Measurements from ENCODE around the gene UNC93B1.

UNC93B1 gene

DNA sequence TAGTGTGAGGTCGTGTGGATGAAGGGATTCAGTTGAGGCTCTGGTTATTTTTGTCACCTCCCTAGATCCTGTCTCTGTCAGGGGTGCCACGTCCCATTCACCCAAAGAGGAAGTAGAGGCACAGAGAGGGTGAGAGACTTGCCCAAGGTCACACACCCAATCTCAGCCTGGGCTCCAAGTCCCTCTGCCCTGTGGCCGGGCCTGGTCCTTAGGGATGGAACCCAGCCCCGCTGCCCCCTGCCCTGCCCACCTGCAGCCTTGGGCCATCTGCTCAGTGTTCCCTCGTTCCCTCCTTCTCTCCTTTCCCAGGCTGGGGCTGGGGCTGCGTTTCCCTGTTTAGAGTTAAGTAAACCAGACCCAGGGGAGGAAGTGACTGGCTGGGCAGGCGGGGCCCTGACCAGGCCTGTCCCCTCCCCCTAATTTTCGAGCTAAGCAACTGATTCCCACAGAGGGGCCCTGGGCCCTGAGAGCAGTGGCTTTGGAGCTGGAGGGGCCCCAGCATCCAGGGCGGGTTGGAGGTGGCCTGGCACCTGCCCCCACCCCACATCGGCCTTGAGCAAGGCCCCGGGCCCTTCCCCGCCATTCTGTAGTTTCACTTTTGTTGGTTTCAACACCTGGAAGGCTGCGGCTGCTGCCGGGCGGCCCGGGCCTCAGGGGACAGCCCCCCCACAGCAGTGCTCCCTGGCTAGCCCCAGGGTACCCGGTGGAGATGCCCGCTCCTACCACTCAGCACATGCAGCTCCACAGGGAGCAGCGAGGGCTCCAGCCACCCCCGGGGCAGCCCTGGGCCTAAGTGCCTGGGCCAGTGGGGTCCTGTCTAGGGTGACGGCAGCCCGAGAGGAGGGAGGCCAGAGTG, 36.4 kb upstream of the UNC93B1 start:
- no peak for DNase-seq (ENCODE audit: low read depth, low spot score)

DNA sequence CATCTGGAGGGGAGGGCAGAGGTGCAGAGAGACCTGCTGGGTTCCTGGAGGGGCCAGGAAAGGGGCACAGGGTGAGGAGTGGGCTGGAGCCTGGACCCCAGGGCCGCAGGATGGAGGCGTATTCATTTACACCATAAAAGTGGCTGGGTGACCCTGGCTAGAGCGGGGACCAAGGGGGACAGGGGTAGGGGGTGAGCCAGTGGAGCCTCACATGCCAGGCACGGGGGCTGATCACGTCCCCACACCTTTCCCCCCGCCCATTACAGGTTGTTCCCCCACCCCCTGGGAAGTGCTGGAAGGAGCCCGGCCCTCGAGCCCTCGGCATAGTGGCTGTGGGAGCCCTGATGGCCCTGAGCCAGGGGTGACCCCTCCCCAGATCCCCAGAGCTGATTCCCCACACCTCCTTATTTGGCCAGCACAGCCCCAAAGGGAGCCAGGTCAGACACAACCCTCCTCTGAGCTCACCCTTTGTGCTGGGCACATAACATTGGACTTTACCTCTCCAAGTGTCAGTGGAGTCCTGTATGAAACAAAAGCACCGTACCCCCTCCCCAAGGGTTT, 35.7 kb upstream of the UNC93B1 start:
- no peak for DNase-seq (ENCODE audit: low read depth, low spot score)

DNA sequence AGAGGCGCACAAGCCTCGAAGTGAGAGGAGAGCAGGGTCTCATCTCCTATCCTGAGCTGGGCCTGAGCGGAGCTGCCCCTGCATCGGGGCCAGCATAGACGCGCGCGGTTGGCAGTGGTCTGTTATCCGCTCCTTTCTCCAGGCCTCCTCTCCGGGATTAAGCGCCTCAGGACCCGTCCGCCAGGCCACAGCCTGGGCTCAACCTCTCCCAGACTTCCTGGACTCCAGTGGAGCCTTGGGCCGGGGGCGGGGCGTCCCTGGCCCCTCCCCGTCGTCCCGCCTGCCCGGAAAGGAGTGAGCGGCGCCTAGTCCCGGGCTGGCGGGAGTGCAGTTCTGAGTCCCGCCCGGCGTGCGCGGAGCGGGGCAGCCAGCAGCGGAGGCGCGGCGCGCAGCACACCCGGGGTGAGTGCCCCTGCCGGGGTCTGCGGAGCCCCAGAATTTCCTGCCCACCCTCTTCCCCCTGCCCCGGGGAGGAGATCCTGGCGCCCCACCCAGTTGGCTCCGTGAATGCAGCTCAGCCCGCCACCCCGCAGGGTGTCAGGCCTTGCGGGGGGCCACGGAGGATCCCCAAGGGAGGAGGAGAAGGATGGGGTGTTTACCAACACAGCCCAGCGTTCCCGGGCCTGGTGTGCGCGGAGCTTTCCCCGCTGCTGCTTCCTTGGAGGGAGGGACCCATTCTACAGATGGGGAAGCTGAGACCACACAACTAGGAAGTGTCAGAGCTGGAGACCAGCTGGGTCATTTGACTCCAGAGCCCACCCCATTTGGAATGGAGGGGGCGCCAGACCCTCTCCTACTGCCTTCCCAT, 35.0 kb upstream of the UNC93B1 start, which contains the start of gene TCIRG1:
TSS of gene TCIRG1 (plus strand) at position 308 of the 808 bp plus-strand sequence. CDS start 2,247 bp downstream, outside the sequence.
- no peak for DNase-seq (ENCODE audit: low read depth, low spot score)

DNA sequence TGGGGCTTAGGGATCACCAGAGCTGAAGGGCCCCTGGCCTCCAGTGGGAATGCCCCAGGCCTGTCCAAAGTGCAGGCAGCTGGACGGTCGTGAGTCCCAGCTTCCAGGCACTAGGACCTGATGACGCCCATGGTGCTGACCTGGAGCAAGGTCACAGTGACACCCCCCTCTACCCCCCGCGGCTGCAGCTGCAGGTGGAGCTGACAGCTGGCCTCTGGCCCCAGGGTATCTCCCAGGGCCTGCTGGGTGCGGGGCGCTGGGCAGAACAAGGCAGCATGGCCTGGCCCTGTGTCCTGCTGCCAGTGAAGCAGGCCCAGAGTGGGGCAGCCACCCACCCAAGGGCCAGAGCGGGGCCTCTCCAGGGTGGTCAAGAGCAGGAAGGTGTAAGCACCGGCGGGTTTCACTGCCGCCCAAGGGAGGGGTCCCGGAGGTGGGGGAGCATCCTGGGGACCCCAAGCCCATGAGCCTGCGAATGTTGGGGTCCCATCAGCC, 34.4 kb upstream of the UNC93B1 start:
- DNase-seq (ENCODE audit: low read depth, low spot score), result no peak

DNA sequence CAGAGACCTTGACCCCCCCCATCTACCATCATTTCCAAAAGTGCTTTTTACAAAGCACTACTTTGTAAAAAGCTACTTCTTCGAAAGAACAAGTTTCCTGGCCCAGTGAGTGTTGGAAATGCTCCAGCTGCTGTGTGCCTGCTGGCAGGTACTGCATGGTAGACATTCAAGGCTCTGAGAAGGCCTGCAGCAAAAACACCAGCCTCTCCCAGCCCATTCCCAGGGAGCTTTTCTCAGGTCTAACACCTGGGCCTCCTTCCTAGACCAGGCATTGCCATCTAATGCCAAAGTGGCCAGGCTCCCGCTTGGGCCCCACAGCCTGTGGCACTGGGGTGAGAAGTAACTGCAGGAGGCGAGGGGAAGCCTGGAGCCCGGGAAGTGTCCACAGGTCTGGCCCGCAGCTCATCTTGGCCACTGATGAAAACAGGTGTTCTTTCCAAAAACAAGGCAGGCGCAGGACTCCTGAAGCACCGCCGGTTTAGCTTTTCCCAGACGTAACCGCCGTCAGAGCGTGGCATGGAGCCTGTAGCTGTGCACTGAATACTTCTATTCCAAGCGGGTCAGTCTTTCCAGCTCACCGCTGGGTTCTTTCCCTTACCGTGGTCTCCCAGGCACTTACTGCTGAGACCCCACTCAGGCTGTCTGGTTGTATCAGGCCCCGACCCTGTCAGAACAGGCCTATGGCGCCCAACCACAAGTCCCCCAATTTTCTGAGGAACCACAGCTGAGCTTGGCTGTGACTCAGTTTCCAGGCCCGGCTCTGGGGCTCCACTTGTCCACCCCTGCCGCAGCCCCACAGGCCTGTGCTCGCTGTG, 33.7 kb upstream of the UNC93B1 start:
- DNase-seq (ENCODE audit: low read depth, low spot score), result no peak

DNA sequence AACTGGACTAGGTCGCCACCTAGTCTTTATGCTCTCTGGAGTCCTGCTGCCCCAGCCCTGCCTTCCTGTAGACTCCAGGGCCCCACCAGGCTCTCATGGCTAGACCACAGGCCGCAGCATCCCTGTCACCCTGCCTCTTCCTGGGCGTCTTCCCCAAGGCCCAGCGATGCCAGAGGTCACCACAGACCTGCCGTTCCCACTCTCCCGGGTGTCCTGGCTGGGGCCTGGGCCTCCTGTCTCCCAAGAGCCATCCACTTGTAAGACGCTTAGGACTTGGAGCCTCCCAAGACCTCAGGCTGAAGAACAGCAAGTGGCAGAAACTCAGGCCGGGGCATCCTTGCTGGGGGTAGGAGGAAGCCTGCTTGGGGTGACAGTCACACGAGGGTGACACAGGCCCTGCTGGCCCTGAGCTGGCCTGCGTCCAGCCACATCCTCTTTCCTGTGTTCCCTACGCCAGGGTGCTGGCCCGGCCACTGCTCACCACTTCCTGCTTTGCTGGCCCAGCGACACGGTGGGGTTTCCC, 32.9 kb upstream of the UNC93B1 start:
- DNase-seq (ENCODE audit: low read depth, low spot score), result no peak

DNA sequence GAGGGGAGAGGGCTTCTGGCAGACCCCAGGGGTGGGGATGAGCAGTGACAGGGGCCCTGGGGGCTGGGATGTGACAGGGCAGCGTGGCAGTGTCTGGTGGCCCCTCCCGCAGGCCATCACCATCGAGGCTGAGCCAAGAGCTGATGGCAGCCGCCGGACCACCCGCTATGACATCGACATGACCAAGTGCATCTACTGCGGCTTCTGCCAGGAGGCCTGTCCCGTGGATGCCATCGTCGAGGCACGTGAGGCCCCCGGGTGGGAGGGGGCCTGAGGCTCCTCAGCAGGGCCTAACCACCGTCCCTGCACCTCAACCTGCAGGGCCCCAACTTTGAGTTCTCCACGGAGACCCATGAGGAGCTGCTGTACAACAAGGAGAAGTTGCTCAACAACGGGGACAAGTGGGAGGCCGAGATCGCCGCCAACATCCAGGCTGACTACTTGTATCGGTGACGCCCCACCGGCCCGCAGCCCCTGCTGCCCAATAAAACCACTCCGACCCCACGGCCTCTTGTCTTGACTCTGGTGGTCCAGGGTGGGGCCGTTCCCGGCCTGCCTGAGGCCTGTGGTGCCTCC, 32.3 kb upstream of the UNC93B1 start:
- DNase-seq (ENCODE audit: low read depth, low spot score), result no peak

DNA sequence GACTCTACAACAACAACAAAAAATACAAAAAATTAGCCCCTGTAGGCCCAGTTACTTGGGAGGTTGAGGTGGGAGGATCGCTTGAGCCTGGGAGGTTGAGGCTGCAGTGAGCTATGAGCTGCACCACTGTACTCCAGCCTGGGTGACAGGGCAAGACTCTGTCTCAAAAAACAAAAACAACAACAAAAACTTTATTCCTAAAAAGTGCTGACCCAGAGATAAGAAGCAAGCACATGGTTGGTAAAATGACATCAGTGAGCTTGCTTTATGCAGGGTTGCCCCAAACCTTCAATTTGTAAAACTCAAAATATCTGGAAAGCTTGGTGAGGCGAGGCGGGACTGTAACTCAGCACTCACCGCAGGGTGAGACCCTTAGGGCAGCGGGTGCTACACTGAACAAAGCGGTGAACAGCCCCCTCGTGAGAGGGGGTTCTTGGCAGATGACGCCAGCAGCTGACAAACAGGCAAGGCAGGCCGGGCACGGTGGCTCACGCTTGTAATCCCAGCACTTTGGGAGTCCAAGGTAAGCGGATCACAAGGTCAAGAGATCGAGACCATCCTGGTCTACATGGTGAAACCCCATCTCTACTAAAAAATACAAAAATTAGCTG, 31.5 kb upstream of the UNC93B1 start:
- no peak for DNase-seq (ENCODE audit: low read depth, low spot score)

DNA sequence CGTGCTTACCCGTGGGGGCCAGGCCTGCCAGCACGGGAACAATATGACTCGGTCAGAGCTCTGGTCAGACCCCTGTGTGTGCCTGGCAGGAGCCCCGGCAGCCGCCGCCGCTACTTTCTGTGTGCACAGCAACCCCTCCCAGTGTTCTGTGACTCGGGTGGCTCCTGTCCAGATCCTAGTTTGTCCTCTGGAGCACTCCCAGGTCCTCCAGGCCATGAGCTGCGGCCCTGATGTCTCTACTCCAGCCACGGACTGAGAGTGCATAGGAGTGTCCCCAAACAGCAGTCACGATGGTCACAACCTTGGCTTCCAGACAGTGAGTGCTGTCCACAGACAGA, 29.8 kb upstream of the UNC93B1 start:
- no peak for DNase-seq (ENCODE audit: low read depth, low spot score)

DNA sequence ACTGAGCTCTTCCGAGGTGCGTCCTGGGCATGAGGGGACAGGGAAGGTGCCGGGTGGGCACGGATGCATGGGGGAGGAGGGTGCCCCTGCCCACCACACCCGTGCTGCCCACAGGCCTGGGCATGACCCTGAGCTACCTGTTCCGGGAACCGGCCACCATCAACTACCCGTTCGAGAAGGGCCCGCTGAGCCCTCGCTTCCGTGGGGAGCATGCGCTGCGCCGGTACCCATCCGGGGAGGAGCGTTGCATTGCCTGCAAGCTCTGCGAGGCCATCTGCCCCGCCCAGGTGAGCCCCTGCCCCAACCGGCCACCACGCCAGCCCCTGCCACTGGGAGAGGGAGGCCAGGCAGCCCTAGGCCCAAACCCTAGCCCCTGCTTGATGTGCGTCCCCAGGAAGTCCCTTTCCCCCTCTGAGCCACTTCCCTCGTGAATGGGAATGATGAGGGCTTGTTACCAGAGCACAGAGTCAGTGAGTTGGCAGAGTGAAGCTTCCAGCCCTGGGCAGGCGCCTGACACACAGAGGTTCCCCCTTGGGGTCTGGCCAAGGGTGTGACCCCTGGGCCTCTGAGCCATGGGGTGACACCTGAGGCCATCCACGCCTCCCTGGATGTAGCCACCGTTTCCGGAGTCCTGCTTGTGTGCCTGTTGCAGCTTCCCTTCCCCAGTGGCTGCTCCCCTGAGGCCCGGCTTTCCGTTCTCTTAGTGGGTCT, 29.3 kb upstream of the UNC93B1 start:
- no peak for DNase-seq (ENCODE audit: low read depth, low spot score)

DNA sequence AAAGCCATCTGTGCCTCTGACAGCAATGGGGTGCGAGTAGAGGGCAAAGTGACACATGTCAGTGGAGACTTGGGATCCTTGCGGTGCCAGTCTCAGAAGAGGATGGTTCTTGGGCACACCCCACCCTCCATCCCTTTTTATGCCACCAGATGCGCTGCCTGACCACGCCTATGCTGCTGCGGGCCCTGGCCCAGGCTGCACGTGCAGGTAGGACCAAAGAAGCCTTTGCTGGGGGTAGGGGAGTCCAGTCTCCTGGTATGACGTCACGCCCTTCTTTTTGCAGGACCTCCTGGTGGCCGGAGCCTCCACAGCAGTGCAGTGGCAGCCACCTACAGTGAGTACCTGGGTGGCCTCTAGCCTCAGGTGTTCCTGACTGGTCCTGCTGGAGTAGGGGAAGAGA, 28.1 kb upstream of the UNC93B1 start:
- DNase-seq (ENCODE audit: low read depth, low spot score), result no peak

DNA sequence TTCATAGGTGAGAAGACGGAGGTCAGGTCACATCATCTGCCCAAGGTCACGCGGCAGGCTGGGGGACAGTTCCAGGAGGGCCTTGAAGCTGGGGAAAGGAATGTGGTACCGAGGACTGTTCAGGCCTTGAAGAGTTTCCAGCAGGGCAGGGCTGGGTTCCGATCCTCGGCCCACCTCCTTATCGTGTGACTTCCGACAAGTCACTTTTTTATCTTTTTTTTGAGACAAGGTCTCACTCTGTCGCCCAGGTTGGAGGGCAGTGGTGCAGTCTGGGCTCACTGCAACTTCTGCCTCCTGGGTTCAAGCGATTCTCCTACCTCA, 27.2 kb upstream of the UNC93B1 start:
- DNase-seq (ENCODE audit: low read depth, low spot score), result no peak

DNA sequence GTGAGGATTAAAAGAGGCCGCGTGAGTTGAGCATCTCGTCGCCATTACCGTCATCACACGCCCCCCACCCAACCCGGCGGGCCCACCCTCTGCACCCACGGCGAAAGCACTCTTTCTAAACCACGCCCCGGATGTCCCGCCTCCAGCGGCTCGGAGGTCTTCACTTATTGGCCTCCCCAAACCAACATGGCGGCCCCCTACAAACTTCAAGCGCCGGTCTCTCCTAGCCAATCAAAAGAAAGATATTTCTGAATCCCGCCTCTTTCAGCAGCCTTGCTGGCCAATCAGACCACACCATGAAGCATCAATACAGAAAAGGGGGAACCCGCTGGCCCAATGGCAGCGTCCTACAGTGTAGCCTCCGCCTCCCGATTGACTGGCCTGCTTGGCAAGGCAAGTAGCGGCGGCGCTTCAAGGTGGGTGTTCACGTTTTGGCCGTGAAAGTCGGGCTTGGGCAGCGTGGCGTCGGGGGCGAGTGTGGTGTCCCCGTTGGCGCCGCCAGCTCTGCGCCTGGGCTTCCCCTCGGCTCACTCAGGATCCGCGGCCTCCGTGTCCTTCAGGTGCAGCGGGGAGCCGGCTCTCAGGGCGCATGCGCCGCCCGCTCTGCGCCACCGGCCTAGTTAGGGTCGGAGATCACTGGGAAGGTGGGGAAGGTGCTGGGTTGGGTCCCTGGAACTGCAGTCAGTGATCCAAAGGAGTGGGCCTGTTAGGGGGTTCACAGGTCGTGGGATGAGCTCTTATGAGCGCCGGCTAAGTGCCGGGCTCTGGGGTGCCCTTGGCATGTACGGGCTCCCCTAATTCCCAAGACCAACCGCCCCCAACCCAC, 26.6 kb upstream of the UNC93B1 start, which contains the start of gene NDUFS8:
TSS of gene NDUFS8 (plus strand) at position 364 of the 826 bp plus-strand sequence. CDS start 1,471 bp downstream, outside the sequence.
- DNase-seq (ENCODE audit: low read depth, low spot score), result peak; percentile 91

DNA sequence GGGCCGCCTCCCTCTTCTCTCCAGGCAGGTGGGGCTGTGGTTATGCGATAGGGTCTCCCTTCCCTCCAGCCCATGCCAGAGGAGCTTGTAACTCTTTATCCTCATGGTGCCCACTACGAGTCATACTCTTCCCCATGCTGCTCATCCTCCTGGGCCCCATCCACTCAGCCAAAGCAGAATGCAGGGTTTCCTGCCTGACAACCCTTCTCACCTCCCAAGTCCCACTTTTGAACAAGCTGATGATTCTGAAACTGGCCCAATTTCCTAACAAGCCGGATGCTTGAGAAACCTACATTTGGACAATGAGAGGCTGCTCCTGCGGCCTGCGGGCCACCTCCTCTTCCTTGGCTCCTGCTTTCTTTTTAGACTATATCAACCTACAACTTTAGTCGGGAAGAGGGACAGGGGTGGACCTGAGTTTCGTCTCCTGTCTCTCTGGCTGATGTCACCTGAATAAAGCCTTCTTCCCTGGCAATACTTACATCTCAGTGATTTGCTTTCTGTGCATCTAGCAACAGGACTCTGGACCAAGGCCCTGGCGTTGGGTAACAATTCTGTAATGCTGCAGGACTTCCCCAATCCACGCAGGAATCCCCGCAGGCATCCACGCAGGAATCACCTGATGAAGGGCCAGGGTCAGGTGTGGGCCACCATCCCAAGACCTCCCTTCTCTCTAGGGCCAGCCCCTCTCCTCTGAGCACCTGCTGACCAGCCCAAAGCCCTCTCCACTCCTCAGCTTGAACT, 25.1 kb upstream of the UNC93B1 start:
- no peak for DNase-seq (ENCODE audit: low read depth, low spot score)

DNA sequence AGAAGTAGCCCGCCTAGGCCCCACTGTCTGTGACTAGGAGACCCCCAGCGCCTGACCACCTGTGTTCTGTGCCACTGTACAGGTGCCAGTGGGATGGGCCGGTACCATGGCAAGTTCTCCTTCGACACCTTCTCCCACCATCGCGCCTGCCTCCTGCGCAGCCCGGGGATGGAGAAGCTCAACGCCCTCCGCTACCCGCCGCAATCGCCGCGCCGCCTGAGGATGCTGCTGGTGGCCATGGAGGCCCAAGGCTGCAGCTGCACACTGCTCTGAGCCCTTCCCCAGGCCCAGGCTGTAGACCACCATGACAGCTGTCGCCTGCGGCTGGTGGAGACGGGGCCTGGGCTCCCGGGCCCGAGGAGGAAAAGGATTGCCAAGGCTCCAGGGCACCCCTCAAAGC, 23.8 kb upstream of the UNC93B1 start:
- no peak for DNase-seq (ENCODE audit: low read depth, low spot score)

DNA sequence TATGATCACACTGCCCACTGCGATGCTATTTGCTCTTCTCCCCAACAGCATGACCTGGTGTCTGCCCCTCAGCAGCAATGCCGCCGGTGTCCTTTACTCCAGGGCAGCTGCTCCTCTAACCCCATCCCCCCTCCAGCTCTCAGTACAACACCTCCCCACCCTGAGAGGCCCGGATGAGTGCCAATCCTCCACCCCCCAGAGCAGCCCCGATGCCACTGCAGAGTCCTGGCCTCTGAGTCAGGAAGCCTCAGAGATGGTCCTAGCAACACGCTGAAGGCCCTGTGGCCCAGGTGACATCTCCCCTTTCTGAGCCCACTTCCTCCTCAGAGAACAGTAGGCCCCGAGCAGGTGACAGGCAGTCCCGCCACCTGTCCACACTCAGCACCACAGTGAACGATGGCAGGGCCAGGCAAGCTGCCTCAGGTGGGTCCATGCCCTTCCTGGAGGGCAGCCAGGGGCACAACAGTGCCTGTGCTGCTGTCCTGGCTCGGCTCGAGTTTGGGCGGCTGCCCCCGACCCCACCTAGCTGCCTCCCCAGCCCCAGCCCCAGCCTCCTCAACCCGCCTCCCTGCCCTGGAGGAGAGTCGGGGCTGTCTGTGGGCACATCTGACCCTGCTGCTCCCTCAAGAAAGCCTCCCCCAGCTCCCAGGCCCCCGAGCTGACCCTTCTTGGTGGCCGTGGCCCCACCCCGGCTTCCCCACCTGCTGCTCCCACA, 22.7 kb upstream of the UNC93B1 start:
- no peak for DNase-seq (ENCODE audit: low read depth, low spot score)

DNA sequence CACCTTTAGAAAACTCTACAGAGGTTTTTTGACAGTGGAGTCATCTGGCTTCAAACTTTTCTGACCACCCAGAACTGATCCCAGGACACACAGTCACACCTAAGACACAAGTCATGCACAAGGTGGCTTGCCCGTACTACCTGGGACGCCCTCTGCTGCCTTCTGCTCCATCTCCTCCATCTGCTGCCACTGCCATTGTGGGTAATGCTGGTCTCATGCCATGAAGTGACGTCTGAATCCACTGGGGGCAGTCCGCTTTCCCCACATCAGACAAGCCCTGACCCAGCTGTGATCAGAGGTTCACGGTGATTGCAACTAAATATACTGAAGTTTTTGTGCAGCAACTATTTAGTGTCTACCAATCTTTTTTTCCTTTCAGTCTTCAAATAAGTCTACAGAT, 21.1 kb upstream of the UNC93B1 start:
- DNase-seq (ENCODE audit: low read depth, low spot score), result no peak

DNA sequence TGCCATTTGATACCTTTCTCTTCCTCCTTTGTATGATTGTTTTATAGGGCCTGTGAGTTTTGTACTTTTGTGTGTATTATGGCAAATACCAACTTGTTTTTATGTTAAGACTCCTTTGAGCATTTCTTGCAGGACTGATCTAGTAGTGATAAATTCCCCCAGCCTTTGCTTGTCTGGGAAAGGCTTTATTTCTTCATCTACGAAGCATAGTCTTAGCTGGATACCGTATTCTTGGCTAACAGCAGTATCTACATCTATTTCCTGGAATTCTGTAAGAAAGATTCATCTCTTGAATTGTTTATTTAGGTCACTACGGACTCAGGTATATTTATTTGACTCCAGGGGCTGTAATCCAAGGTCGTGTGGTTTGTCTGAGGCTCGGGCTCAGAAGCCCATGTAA, 20.6 kb upstream of the UNC93B1 start:
- no peak for DNase-seq (ENCODE audit: low read depth, low spot score)
